Measurements from ENCODE around the gene MATN4.

The MATN4 gene

GRCh38 chr20:45318948-45319347 is 10.8 kb upstream of the MATN4 start:
- H3K4me3 ChIP-seq (replicated peaks; ENCODE audit: insufficient read depth, low read length) = no peak overlapping the region
- H3K27me3 ChIP-seq (ENCODE audit: insufficient read depth, poor library complexity, severe bottlenecking) = no peaks in the 10 kb centered on the region
- H3K27ac ChIP-seq (replicated peaks) = peak overlapping the region; percentile 73

GRCh38 chr20:45318386-45318939 is 10.4 kb upstream of the MATN4 start:
- H3K4me3 ChIP-seq (replicated peaks; ENCODE audit: insufficient read depth, low read length) = no peak overlapping the region
- DNase-seq (ENCODE audit: low read depth in 1 of 2, low spot score in 1 of 2) = no peak
- TF ChIP-seq CTCF (IDR thresholded peaks at IDR 0.05; ENCODE audit: insufficient read depth, low read length) (no peak), GABPA (IDR thresholded peaks at IDR 0.05; ENCODE audit: low read depth) (no peak), POLR2AphosphoS5 (IDR thresholded peaks at IDR 0.05; ENCODE audit: low read depth) (no peak), SPI1 (IDR thresholded peaks at IDR 0.05; ENCODE audit: borderline replicate concordance, low read depth) (no peak)
- TF ChIP-seq, protein P1, sequence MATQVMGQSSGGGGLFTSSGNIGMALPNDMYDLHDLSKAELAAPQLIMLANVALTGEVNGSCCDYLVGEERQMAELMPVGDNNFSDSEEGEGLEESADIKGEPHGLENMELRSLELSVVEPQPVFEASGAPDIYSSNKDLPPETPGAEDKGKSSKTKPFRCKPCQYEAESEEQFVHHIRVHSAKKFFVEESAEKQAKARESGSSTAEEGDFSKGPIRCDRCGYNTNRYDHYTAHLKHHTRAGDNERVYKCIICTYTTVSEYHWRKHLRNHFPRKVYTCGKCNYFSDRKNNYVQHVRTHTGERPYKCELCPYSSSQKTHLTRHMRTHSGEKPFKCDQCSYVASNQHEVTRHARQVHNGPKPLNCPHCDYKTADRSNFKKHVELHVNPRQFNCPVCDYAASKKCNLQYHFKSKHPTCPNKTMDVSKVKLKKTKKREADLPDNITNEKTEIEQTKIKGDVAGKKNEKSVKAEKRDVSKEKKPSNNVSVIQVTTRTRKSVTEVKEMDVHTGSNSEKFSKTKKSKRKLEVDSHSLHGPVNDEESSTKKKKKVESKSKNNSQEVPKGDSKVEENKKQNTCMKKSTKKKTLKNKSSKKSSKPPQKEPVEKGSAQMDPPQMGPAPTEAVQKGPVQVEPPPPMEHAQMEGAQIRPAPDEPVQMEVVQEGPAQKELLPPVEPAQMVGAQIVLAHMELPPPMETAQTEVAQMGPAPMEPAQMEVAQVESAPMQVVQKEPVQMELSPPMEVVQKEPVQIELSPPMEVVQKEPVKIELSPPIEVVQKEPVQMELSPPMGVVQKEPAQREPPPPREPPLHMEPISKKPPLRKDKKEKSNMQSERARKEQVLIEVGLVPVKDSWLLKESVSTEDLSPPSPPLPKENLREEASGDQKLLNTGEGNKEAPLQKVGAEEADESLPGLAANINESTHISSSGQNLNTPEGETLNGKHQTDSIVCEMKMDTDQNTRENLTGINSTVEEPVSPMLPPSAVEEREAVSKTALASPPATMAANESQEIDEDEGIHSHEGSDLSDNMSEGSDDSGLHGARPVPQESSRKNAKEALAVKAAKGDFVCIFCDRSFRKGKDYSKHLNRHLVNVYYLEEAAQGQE (IDR thresholded peaks at IDR 0.05; ENCODE audit: insufficient replicate concordance, low read depth) = no peak

More at GRCh38 chr20:45318948-45319347, 10.8 kb upstream of the MATN4 start:
- DNase-seq (ENCODE audit: low read depth in 1 of 2, low spot score in 1 of 2) = peak in 1 of 2 experiments; percentile 45
- no peak for TF ChIP-seq POLR2AphosphoS5 (IDR thresholded peaks at IDR 0.05; ENCODE audit: low read depth)
- no peak for TF ChIP-seq GABPA (IDR thresholded peaks at IDR 0.05; ENCODE audit: low read depth)
- TF ChIP-seq, protein P1 (IDR thresholded peaks at IDR 0.05; ENCODE audit: insufficient replicate concordance, low read depth) = no peak
- TF ChIP-seq CTCF (IDR thresholded peaks at IDR 0.05; ENCODE audit: insufficient read depth, low read length) = no peak
- no peak for TF ChIP-seq SPI1 (IDR thresholded peaks at IDR 0.05; ENCODE audit: borderline replicate concordance, low read depth)

DNA sequence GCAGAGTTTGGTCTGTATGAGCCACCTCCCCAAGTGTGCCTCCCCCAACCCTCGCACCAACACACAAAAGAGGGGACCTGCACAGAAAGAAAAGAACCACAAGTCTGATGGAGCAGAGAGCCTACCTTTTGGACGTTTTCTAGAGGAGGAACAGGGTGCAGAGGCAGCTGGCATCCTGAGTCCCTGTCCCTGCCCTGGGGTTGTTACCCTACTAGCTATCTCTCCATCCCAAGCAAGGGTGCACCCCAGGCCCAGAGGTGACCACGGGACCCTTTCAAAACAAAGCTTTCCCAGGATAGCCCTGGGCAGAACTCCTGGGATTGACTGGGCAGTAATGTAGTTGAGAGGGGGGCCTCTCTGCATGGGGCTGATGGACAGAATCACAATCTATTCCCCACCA is 9.7 kb upstream of the MATN4 start:
- DNase-seq (ENCODE audit: low read depth in 1 of 2, low spot score in 1 of 2) = no peak
- Histone ChIP-seq H3K4me3 (replicated peaks; ENCODE audit: insufficient read depth, low read length) (no peak overlapping the region), H3K27me3 (ENCODE audit: insufficient read depth, poor library complexity, severe bottlenecking) (no peaks in the 10 kb centered on the region), H3K27ac (replicated peaks) (no peak overlapping the region)
- TF ChIP-seq GABPA (IDR thresholded peaks at IDR 0.05; ENCODE audit: low read depth) (no peak), POLR2AphosphoS5 (IDR thresholded peaks at IDR 0.05; ENCODE audit: low read depth) (no peak), SPI1 (IDR thresholded peaks at IDR 0.05; ENCODE audit: borderline replicate concordance, low read depth) (no peak), CTCF (IDR thresholded peaks at IDR 0.05; ENCODE audit: insufficient read depth, low read length) (no peak)
- TF ChIP-seq, protein P1 (IDR thresholded peaks at IDR 0.05; ENCODE audit: insufficient replicate concordance, low read depth) = no peak

More at GRCh38 chr20:45318386-45318939, 10.4 kb upstream of the MATN4 start:
- H3K27ac ChIP-seq (replicated peaks) = peak overlapping the region; percentile 73
- no peaks in the 10 kb centered on the region for H3K27me3 ChIP-seq (ENCODE audit: insufficient read depth, poor library complexity, severe bottlenecking)
